NCI-H446 (cell line): ENCODE data around the gene AKAP13.
"Not testable (repeated sequence)": the region's sequence is repeated elsewhere in the genome, so short reads cannot be mapped to it uniquely, and the experiment has no call there.

ENCODE experiments used
- DNase-seq, 2 experiments: peaks; one replicate each; lab custom pipeline; 2025; lab: John Stamatoyannopoulos, UW

Gene AKAP13

GRCh38 chr15:85793641-85794597, 413.5 kb downstream of the AKAP13 start:
- DNase-seq: no peak

GRCh38 chr15:85794598-85795336, 414.4 kb downstream of the AKAP13 start, which contains the start of gene KLHL25:
KLHL25 (minus strand) TSS chr15:85794925; CDS start chr15:85769810, 25,115 bp downstream.
- peak; percentile 78 to 94 for DNase-seq

- DNase-seq: peak in 1 of 2 experiments; percentile 6
Observed at GRCh38 chr15:85795337-85796305, 415.2 kb downstream of the AKAP13 start.

GRCh38 chr15:85796371-85796770, 416.0 kb downstream of the AKAP13 start:
- not testable (repeated sequence) for DNase-seq
